ENCODE results near the gene TSHZ1.
"Not testable (repeated sequence)": the region's sequence is repeated elsewhere in the genome, so short reads cannot be mapped to it uniquely, and the experiment has no call there.

TSHZ1 gene

DNA sequence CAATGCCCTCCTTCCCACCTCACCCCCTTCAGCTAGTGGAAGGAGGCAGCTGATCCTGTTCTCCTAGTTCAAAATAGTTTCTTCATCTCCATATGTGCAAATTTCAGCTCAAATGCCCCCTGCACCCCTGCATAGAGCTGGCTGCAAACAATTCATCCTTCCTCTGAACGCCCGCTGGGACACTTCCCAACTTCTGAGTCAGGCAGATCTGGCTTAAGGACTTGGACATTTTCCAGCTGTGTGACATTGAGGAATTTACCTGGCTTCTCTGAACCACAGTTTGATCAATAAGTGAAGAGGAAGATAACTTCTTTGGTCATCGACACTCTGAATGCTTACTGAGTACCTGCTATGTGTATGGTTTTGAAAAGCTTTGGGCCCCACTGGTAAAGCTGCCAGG, 25.1 kb upstream of the TSHZ1 start:
- no peak for DNase-seq

- DNase-seq = not testable (repeated sequence)
These were observed 22.9 kb upstream of the TSHZ1 start for GRCh38 chr18:75187702-75188101.

DNA sequence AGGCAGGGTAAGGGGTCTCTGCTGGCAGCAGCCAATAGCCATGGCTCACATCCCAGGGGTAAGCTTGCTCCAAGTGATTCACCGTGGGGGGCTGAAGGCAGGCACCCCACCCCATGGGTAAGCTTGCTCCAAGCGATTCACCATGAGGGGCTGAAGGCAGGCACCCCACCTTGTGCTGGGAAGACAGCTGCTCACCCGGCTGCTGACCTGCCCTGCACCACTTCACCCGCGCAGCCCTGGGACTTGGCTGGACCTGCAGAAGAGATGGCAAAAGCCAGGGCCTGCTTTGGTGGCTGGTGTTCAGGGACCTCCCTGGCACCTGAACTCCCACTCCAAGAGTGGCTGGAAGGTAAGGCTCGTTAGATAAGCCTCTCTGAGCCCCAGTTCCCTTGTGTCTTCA, 20.9 kb upstream of the TSHZ1 start:
- DNase-seq = no peak

DNA sequence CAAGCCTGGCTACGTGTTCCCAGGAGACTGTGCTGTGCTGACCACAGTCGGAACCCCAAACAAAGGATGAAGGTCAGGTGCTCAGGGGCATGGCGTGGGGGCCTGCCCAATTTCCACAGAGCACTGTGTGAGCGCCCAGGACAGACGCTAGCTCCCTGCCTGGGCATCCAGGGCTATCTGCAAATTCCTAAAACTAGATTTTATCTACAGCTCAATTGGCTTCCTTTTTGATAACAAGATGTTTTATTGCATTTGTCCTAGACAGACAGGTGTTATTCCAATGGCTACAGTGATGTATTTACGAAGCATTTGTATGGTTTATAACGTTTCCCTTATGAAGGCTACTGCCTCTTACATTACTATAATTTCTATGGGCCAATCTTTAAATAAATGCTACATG, 17.7 kb upstream of the TSHZ1 start:
- no peak for DNase-seq

DNA sequence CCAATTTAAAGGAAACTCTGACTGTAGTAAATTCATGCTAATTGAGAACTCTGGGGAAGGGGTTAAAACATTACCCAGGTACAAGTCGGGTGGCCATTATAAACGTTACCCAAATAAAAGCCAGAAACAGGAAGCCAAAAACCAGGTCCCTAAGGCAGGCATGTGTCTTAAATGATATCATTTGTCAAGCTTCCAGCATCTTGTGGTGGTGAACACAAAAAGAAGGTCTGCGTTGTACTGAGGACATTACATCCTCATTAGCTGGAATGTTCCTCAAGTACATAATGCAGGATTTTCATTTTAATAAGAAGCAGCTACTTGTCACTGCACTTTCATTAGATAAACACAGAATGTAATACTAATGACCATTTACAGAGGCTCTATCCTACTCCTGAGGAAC, 12.6 kb upstream of the TSHZ1 start:
- DNase-seq = no peak

- no peak for DNase-seq
These were observed 11.3 kb upstream of the TSHZ1 start for GRCh38 chr18:75199327-75199726.

- DNase-seq = no peak
These were observed 10.5 kb upstream of the TSHZ1 start for GRCh38 chr18:75200071-75200470.

GRCh38 chr18:75200605-75201280, 9.9 kb upstream of the TSHZ1 start:
- no peak for DNase-seq

GRCh38 chr18:75201282-75202270, 9.0 kb upstream of the TSHZ1 start:
- DNase-seq = no peak

DNA sequence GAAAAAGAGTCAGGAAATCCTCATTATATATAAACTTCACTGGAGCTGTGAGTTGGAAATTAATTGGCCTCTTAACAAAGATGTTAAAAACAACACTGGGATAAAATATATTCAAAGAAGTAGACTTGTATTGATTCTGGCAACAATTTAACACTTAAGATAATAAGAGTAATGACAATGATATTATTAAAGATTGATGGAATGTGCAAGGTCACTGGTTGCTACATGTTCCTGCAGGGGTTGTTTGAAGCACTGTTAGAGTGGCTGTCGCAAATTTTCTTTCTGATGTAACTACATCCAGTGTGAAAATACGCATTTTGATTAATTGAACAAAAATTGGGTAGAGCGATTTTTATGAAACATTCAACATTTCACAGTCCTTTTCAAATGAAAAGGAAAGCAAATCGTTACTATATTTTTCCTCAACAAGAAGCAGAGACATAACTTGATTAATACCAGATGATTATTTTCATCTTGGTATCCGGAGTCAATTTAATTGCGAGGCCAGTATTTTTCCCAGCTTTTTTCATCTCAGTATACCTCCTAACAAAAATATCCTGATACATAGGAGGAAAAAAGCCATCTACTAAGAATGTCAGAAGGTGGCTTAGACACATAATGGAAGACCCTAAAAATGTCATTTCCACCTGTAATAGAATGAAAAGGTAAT, 7.8 kb upstream of the TSHZ1 start:
- DNase-seq = no peak

DNA sequence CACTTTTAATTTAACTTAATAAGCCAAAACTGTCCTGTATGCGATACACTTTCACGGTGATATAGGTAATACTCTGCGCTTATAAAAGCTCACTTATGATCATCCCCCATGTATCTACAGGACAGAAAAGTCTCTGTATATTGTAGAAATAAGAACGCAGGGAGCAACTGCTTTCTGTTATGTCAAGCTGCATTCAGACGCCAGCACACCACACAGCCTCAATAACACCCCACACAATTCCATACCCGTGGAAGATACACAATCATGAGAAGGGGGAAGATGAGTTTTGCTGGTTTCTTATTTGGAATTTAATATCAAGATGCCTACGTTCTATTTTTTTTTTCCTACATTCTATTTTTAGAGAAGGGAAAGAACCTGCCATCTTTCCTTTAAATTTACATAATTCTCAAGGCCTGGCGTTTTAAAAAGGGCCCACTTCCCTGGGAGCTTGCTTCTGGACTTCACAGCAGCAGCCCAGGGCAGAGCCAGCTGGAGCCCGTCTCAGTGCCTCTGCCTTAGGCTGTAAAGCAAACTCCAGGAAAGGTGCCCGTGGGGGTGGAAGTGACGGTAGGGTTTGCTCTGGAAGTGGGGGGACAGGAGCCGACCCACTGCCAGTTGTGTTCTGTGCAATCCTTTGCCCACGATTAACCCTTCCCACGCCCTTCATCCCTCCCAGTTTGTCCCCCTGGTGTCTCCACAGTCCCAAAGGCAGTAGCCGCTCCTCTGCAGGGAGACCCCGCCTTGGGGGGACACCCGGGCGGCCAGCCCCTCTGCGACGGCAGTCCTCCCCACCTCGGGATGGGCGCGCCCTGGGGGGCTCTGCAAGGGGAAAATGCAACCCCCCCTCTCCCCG, 7.0 kb upstream of the TSHZ1 start:
- no peak for DNase-seq

DNA sequence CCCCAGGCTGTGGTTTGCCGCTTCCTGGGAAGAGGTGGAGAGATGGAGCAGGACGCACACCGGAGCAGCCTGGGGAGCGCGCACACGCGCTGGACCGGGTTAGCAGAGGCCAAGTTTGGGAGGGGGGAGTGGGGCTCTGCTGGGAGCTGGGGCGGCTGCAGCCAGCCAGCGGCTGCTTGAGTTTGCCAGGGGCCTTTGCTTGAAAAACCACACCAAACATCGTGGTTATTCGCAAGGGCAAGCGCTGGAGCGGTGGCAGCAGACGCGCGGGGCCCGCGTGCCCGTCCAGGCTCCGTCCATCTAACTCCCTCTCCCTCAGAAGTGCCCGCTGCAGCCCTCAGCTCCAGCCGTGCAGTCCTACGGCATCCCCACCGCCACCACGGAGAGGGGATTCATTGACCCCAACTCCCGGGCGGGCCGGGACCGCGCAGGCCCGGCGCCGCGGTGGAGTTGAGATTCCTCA, 6.3 kb upstream of the TSHZ1 start:
- no peak for DNase-seq

DNA sequence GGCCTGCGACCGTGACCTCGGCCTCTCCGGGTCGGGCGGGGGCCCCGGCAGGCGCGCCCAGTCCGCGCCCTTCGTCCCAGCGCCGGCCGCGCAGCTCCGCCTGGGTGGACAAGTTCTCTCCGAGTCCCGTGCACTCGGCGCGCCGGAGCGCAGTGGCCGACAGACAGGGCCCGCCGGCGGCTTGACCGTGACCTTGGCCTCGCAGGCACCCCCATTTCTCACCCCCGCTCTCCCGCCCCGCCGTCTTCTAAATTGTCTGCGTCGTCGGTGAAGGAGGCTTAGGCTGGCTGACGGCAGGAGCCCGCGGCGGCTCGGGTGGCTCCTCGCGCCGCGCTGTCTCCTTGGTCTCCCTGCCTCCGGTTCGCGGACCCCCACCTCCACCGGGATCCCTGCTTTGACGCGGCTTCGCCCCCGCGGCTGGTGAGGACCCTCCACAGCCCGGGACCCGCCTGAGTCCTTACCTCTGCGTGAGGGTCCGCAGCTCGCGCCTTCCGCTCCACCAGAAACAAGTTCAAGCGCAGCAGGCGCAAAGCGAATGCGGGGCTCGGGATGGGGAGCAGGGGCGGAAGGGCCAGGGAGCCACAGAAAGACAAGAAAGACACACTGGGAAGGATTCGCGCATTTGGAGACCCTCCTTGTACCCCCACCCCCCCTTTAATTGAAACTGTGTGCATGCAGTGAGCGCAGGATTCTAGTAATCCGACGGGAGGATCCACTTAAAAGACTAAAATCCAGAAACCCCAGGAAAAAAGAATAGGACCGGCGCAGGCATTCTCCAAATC, 5.7 kb upstream of the TSHZ1 start:
- peak in 1 of 4 experiments; percentile 3 for DNase-seq

GRCh38 chr18:75205514-75206132, 5.0 kb upstream of the TSHZ1 start:
- DNase-seq = no peak

GRCh38 chr18:75206452-75207309, 3.9 kb upstream of the TSHZ1 start:
- no peak for DNase-seq

DNA sequence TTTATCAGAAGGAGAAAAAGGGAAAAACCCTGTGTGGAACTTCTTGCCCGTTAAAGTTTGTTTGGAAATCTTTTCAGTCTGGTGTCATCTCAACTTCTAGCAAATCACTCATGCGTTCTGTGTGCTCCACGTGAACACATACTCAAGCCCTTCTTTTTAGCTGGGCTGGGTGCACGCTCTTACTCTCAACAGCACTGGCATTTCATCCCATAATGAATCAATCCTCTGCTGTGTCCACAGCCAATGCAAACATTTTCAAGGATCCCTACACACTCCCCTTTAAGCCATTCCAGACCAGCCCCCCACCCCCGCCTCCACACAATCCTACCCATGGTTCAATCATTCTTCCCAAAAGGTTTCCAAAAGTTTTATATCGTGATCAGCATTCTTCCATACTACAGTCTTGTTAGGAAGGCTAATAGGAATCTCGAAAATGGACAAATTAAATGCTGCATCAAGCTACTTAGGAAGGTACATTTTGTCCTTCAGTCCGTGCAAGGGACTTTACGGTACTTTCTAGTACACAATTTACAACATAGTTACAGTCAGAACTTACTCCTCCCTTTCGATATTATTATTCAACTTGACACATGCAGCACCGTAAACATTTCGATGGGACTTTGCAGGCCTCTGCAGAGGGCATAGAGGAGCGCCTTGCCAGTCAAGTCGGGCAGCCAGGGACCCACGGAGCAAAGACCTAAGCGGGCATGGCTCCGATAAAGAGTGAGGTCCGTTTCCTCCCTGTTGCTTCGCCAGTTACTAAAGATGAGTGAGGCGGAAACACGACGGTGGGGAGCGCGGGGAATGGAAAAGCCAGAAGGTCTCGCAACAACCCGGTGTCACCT, 3.1 kb upstream of the TSHZ1 start:
- DNase-seq = peak in 2 of 4 experiments; percentile 15 to 23

GRCh38 chr18:75208155-75208835, 2.3 kb upstream of the TSHZ1 start:
- DNase-seq = peak; percentile 13 to 38 (median 31)

DNA sequence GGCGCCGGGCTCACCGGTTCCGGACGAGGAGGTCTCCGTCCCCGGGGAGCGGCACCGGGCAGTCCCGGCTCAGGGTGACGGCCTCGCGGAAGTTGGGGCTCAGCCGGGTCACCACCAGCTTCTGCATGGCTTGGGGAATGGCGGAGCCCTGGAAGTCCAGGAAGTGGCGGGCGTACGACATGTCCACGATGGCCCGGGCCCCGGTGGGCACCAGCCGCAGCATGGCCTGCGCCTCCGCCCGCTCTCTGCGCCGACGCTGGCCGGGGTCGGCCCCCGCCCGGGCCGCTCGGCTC, 1.8 kb upstream of the TSHZ1 start:
- DNase-seq = peak in 2 of 4 experiments; percentile 29 to 38

All from activated naive CD4-positive, alpha-beta T cell (primary cell).